Fibroblast of mammary gland (primary cell): ENCODE data around the gene RBKS.

Experiments
- DNase-seq: peaks from one replicate; pipeline ENCODE4 v3.0.0-alpha.2; 2010; ENCODE audit warnings: low read depth
- H3K4me3 ChIP-seq: 2 replicates; pipeline ENCODE4 v1.5.1; 2011; ENCODE audit warnings: low read depth, mild to moderate bottlenecking, low read length, moderate library complexity; ENCODE audit not compliant: control insufficient read depth
- TF ChIP-seq, protein P1 (sequence below): conservative IDR thresholded peaks from 2 replicates; pipeline ENCODE4 v1.5.1; 2011; ENCODE audit warnings: low read depth, low read length, inconsistent platforms; ENCODE audit not compliant: control insufficient read depth, insufficient read depth

RBKS gene

GRCh38 chr2:27796791-27797765, 93.1 kb downstream of the RBKS start:
- TF ChIP-seq, protein P1, sequence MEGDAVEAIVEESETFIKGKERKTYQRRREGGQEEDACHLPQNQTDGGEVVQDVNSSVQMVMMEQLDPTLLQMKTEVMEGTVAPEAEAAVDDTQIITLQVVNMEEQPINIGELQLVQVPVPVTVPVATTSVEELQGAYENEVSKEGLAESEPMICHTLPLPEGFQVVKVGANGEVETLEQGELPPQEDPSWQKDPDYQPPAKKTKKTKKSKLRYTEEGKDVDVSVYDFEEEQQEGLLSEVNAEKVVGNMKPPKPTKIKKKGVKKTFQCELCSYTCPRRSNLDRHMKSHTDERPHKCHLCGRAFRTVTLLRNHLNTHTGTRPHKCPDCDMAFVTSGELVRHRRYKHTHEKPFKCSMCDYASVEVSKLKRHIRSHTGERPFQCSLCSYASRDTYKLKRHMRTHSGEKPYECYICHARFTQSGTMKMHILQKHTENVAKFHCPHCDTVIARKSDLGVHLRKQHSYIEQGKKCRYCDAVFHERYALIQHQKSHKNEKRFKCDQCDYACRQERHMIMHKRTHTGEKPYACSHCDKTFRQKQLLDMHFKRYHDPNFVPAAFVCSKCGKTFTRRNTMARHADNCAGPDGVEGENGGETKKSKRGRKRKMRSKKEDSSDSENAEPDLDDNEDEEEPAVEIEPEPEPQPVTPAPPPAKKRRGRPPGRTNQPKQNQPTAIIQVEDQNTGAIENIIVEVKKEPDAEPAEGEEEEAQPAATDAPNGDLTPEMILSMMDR: no peak
- no peak overlapping the region for H3K4me3 ChIP-seq
- peak; percentile 17 for DNase-seq

DNA sequence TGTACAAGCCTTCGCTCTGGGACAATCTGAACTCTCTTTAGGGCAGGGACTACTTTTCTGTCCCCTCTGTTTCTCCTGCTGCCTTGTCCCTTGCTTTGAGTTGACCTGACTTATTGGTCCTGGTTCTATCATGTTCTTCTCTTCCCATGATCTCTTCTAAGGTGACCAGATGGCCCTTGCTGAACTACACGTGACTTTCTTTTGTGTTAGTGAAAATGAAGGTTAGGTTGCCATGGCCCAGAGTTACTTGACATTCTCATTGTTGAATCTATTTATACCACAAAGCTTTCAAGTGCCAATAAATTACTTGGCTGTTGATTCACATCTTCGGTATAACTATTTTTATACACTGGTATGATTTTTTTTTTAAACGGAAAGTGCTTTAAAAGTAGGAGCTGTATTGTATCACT, 94.3 kb downstream of the RBKS start:
- TF ChIP-seq, protein P1: no peak
- DNase-seq: peak; percentile 41
- no peak overlapping the region for H3K4me3 ChIP-seq

DNA sequence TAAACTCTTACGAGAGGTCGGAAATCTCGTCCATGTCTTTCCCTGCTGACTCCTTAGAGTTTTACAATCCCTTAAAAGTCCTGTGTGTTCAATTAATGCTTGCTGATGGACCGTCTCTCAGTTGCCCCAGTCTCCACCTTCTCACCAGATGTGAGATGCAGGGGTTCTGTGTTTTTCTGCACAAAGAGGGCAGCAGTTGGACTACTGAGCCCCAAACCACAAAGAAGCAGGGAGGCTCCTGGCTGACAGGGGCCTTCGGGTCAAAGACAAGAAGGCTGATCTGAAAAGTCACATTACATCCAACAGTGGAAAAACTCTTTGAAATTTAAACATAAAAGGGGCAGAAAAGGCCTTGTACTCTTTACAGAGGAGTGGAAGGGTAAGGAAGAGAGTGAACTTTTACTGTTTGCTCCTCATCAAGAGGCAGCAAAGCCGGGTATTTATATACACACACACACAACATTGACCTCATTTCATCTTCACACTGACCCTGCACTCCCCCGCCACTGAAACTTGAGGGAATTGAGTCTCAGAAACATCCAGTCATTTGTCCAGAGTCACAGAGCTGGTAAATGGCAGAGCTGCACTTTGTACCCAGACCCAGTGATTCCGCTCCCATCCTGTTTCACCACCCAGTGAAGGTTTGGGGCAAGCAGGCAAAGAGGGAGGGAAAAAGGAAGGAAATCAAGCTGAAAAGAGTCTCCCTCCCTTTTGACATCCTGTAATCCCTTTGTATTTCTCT, 94.9 kb downstream of the RBKS start:
- no peak for DNase-seq
- TF ChIP-seq, protein P1: no peak

GRCh38 chr2:27792759-27793158, 97.4 kb downstream of the RBKS start:
- no peak overlapping the region for H3K4me3 ChIP-seq
- TF ChIP-seq, protein P1: no peak
- peak; percentile 63 for DNase-seq

More for the DNA sequence above, 94.9 kb downstream of the RBKS start:
- no peak overlapping the region for H3K4me3 ChIP-seq

DNA sequence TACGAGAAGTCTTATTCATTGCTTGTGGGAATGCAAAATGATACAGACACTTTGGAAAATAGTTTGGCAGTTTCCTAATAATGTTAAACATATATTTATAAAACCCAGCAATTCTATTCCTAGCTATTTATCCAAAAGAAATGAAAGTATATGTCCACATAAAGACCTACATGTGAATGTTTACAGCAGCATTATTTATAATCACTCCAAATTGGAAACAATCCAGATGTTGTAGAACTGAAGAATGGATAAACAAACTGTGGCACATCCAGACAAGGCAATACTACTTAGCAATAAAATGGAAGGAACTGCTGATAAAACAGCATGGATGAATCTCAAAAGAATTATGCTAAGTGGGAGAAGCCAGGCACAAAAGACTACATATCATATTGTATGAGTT, 99.4 kb downstream of the RBKS start:
- no peak for DNase-seq
- no peak overlapping the region for H3K4me3 ChIP-seq
- TF ChIP-seq, protein P1: no peak

- TF ChIP-seq, protein P1: no peak
- no peak overlapping the region for H3K4me3 ChIP-seq
- DNase-seq: no peak
Measured at GRCh38 chr2:27782701-27783100, 107.5 kb downstream of the RBKS start.
